HG02588 (cell line): Measurements from ENCODE around the gene RNF149.
A peak's percentile ranks its signal among the peaks of the same experiment; 100 is the strongest.
"Not testable (repeated sequence)": the region's sequence is repeated elsewhere in the genome, so short reads cannot be mapped to it uniquely, and the experiment has no call there.

Experiments used
- ATAC-seq: cut with Tn5 transposase; IDR thresholded peaks from one replicate; pipeline ENCODE4 v1.9.1; 2021; ENCODE audit warnings: mild to moderate bottlenecking, moderate library complexity; ENCODE audit not compliant: unreplicated experiment

Gene RNF149

GRCh38 chr2:101308432-101309210 lies at the start of gene RNF149:
TSS of gene RNF149 (minus strand) at chr2:101308701. CDS start at chr2:101308588, 113 bp downstream.
- peak; percentile 66 for ATAC-seq

GRCh38 chr2:101357376-101357775 lies 48.9 kb upstream of the RNF149 start:
- no peak for ATAC-seq

- ATAC-seq, result no peak
Observed at GRCh38 chr2:101356521-101356920, 48.0 kb upstream of the RNF149 start.

- ATAC-seq, result no peak
Observed at GRCh38 chr2:101356055-101356454, 47.6 kb upstream of the RNF149 start.

GRCh38 chr2:101355401-101356054 lies 47.0 kb upstream of the RNF149 start:
- ATAC-seq, result no peak

- no peak for ATAC-seq
Observed at GRCh38 chr2:101354420-101355311, 46.2 kb upstream of the RNF149 start.

GRCh38 chr2:101352631-101353030 lies 44.1 kb upstream of the RNF149 start:
- ATAC-seq, result not testable (repeated sequence)

GRCh38 chr2:101351207-101351606 lies 42.7 kb upstream of the RNF149 start:
- no peak for ATAC-seq

GRCh38 chr2:101349893-101350662 lies 41.6 kb upstream of the RNF149 start:
- ATAC-seq, result no peak

GRCh38 chr2:101348883-101349282 lies 40.4 kb upstream of the RNF149 start:
- ATAC-seq, result no peak

- ATAC-seq, result no peak
Observed at GRCh38 chr2:101346909-101347308, 38.4 kb upstream of the RNF149 start.

- no peak for ATAC-seq
Observed at GRCh38 chr2:101344137-101344536, 35.6 kb upstream of the RNF149 start.

- no peak for ATAC-seq
Observed at GRCh38 chr2:101342625-101343008, 34.1 kb upstream of the RNF149 start.

GRCh38 chr2:101341901-101342624 lies 33.6 kb upstream of the RNF149 start:
- ATAC-seq, result no peak

- ATAC-seq, result no peak
Observed at GRCh38 chr2:101341421-101341820, 32.9 kb upstream of the RNF149 start.

- ATAC-seq, result no peak
Observed at GRCh38 chr2:101340141-101340551, 31.6 kb upstream of the RNF149 start.

GRCh38 chr2:101339266-101339880 lies 30.9 kb upstream of the RNF149 start:
- no peak for ATAC-seq

GRCh38 chr2:101337877-101338276 lies 29.4 kb upstream of the RNF149 start:
- no peak for ATAC-seq
